Ureter (tissue), 1 donor: ENCODE measurements around the gene DUSP28. TPM values are rescaled to one million over a fixed set of nuclear protein-coding genes. Genes with fewer than 3 reads are reported as not detected.

ENCODE experiments used
- DNase-seq: peaks from one replicate; pipeline ENCODE4 v3.0.0-alpha.2; 2020; ENCODE audit warnings: low spot score
- total RNA-seq: library from RNA; stranded (reverse); gene quantifications from one replicate; pipeline ENCODE4 v1.2.4, GENCODE V29; 2023
- donor health status: DM: yes; HTN: yes; CAD: no.

DUSP28 gene
- total RNA-seq, 1 donor from 2014 or later = 6.2 TPM

GRCh38 chr2:240585681-240586197 lies 25.6 kb downstream of the DUSP28 start:
- no peak for DNase-seq

DNA sequence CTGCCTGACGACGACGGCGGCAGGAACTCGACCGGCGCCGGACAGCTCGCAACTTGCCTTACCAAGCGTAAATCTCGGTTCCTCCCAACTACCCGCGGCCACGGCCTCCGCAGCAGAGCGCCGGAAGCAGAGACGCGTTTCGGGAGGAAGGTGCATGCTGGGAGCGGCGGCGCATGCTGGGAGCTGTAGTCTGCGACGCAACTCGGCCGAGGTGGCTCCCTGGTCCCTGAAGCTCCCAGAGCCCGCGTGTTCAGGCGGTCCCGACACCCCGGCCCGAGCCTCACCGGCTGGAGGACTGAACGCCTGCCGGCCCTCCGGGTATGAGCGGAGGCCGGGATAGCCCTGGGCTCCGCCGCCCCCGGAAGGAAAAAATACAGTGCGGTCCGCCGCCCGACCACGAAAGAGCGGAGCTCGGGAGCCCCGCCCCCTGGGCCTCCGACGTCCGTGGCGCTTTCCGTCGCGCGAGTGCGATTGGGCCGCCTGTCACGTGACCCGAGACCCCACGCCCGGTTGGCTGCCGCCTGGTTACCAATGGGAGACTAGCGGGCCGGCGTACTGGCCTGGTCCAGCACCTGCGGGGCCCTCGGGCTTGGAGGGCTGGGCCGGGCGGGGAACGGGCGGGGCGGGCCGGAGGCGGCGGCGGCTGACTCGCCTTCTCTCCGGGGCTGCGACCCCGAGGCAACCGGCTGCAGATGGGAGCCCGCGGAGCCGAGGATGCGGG lies 26.2 kb downstream of the DUSP28 start, which contains the start of gene CAPN10:
TSS of gene CAPN10 (plus strand) at position 537 of the 721 bp plus-strand sequence. CDS start at position 715, 178 bp downstream.
- DNase-seq = peak; percentile 98

- DNase-seq = no peak
Measured at GRCh38 chr2:240586919-240587800, 27.0 kb downstream of the DUSP28 start.

DNA sequence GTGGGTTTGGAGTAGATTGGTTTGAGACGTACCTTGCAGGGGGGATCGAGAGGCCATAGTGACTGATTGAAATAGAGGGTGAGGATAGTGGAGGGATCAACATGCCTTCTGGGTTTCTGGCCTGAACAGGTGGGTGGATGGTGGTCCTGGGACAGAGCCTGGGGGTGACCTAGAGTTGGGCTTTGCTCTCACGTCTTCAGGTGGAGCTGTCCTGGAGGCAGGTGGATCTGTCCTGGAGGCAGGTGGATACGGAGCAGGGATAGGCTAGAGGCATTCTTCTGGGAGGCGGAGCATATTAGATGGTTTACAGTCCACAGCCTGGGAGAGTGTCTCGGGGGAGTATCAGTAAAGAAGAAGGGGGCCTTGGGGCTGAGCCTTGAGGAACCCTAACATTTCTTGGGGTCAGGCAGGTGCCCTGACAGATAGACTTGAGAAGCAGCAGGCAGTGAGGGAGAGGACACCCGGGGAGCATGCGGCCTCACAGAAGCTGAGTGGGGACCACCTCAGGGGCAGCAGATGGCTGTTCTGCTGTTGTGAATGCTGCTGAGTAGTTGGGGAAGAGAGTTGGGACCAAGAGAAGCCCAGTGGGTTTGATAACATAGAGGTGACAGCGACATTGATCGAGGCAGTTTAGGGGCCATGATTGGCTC lies 28.0 kb downstream of the DUSP28 start:
- no peak for DNase-seq

GRCh38 chr2:240588669-240589068 lies 28.5 kb downstream of the DUSP28 start:
- no peak for DNase-seq

DNA sequence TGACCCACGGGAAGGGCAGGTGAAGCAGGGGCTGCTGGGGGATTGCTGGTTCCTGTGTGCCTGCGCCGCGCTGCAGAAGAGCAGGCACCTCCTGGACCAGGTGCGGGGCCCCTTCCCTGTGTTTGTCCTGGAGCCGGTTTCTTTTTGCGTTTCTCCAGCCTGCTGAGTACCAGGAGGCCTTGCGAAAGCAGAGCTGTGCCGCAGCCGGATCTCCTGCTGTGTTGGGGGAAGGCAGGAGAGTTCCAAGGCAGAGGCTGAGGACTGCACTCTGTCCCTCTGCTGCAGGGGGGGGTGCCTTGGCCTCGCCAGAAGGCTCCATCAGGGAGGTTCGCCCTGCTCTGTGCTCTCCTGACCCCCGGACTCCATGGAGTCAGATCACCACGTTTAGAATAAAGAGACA lies 29.2 kb downstream of the DUSP28 start:
- DNase-seq = no peak

DNA sequence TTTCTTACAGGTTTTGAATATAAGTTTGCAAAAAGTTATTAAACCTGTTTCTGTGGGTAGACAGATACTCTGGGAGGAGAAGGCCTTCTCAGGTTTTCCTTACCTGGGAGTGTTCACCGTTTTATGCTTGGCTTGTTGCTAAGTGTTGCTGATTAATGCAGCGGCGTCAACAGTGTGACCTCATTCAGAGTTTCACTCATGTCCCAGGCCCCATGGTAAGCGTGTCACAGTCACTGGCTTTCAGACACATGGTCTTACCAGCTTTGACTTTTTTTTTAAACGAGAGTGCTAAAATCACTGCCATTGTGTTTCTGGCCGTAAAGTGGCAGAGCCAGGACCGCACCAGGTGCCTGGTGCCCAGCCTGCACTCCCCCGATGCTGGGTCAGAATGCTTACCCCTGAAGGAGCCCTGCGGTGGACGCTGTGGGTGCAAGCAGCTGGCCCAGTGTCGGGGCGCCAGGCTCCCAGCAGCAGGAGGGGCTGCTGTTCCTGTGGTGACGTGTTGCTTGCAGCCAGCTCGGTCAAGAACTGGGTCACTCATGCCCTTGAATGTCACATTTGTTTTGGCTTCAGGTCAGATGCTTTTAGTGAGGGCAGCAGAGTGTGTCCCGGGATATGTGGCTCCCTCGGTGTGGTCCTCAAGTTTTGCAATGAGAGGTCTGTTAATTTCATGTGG lies 29.8 kb downstream of the DUSP28 start:
- DNase-seq = no peak

GRCh38 chr2:240590681-240591111 lies 30.5 kb downstream of the DUSP28 start:
- no peak for DNase-seq

GRCh38 chr2:240591226-240591625 lies 31.1 kb downstream of the DUSP28 start:
- no peak for DNase-seq

GRCh38 chr2:240591784-240592183 lies 31.6 kb downstream of the DUSP28 start:
- DNase-seq = no peak

- DNase-seq = no peak
Measured at GRCh38 chr2:240593026-240593702, 33.0 kb downstream of the DUSP28 start.

- no peak for DNase-seq
Measured at GRCh38 chr2:240593703-240594451, 33.7 kb downstream of the DUSP28 start.

- no peak for DNase-seq
Measured at GRCh38 chr2:240594511-240595380, 34.6 kb downstream of the DUSP28 start.

DNA sequence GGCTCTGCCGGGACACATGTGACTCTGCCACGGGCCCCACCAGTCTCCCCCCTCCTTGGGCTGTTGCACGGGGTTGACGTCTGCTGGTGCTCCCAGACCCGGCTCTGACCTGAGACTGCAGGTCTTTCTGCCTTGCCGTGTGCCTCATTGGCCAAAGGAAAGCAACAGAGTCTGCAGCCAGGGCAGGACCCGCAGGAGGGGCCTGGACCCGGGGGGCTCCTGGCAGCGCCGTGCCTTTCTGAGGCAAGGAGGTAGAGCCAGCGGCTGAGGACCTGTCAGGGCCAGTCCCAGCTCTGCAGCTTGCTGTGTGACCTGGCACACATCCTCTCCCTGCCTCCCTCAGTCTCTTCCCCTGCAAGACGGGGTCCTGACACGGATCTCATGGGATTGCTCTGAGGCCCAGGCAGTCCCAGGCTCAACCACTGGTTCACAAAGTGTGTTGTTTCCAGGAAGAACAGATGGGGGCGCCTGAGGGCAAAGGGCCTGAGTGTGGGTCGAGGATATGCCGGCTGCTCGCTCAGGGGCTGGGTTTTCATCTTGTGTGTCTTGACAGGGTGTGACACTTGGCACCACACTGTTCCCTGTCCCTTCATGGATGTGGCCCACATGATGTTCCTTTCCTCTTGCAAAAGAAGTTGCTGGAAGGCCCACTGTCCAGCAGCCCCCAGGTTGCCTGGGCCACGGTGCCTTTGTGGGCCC lies 35.4 kb downstream of the DUSP28 start:
- DNase-seq = no peak

GRCh38 chr2:240596080-240596460 lies 35.9 kb downstream of the DUSP28 start:
- DNase-seq = no peak

- DNase-seq = peak; percentile 69
Measured at GRCh38 chr2:240596491-240596931, 36.4 kb downstream of the DUSP28 start.

- no peak for DNase-seq
Measured at GRCh38 chr2:240597054-240597418, 36.9 kb downstream of the DUSP28 start.

DNA sequence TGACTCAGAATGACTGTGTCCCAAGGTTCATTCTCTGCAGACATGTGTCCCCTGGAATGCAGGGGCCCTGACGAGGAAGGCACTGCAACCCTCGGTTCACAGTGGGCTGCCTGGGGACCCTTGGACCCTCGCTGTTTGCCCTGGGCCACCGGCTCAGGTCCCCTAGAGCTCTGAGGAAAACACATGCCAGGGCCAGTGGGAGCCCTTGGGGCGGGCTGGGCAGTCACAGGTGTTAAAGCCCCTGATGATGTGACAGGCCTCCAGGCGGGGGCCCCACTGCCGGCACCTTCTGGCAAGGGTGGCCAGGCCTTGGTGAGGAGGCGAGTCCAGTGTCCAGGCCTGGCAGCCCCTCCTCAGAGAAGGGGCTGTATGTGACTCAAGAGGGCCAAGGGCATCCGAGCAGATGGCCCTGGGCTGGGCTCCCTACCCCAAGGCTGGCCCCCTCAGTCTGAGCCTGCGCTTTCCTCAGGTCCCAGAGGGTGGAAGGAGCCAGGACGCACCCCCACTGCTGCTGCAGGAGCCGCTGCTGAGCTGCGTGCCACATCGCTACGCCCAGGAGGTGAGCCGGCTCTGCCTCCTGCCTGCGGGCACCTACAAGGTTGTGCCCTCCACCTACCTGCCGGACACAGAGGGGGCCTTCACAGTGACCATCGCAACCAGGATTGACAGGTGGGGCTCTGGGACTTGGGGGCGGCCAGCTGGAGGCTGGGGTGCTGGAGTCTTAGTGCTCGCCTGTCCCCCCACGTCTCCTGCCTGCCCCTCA lies 37.4 kb downstream of the DUSP28 start:
- DNase-seq = no peak
